ENCODE results near the gene PRR33.
"Not testable (repeated sequence)": the region's sequence is repeated elsewhere in the genome, so short reads cannot be mapped to it uniquely, and the experiment has no call there.

The PRR33 gene

DNA sequence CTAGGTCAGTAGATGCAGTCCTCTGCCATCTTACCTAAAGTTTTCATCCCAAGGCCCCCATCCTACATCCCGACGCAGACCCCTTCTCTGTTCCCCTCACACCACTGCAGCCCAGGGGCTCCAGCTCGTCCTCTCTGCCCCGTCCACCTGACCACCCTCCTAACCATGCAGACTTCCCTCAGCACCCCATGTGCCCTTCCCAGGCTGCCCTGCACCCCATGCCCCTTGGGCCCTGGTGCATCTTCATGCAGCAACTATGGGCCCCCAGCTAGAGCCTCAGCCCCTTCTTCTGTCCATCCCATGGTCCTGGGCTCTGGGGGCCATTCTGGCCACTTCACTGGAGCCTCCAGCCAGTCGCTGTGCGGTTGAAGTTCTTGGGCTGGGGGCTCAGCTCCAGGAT, 2.9 kb downstream of the PRR33 start:
- no peak for DNase-seq

DNA sequence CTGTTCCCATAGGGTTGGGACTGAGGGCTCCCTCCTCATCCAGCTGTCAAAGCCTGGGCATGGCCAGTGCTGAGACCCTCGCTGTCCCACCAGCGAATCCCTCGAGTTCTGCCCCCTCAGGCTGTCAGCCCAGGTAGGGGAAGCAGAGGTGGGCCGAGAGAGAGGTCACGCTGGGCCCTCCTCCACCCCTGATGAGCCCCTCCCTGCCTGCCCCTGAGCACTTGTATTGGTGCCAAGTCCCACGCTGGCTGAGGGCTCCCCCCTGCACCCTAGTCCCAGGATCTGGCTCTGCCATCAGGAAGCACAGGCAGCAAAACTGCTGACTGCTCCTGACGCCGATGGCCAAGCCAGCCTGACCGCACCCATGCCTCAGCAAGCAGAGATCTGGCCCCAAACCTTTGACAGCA, 3.3 kb downstream of the PRR33 start:
- DNase-seq: no peak

DNA sequence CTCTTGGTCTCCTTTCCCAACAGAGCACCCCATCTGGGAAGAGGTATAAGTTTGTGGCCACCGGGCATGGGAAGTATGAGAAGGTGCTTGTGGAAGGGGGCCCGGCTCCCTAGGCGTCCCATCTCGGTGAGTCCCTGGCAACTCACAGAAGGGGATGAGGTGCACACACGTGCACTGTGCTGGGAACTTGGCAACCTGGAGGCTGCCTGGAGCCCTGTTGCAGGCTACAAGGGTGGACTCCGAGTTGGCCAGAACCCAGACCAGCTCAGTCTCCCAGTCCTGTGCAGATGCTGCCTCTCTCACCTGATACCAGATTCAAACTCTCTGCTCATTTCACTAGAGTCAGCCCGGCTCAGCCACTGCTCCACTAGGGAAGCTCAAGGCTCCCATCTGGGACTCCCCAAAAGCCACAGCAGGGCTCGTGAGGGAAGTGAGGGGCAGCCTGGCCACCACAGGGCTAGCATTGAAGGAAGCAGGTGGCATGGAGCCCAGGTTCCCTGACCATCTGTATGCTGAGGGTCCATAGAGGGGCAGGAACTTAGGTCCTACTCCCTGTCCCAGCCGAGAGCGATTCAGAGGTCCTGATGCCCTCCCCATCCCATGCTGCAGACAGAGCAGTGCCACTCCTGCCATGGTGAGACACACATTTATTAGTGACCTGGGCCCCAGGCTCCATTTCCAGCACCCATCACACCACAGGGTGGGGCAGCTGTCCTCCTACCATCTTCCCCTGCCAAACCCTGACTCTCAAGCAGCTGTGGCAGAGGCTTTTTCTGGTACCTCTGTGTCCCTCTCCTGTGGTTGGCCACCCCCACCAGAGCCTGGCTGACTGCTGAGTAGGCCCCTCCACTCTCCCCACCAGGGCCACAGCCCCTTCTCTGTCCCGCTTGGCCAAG, 4.0 kb downstream of the PRR33 start:
- DNase-seq: no peak

DNA sequence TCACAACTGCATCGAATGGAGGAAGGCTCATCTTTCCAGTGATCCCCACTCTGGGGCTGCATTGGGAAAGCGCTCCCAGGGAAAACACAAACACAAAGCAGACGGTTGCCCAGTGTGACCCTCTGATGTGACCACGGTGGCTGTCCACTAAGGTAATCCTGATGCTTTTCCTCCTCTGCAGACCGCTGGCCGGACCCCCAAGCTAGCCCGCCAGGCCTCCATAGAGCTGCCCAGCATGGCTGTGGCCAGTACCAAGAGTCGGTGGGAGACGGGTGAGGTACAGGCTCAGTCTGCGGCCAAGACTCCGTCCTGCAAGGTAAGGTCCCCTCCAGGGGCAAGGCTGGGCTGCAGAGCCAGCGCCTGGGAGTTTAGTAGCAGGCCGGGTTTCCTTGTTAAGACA, 5.1 kb downstream of the PRR33 start:
- DNase-seq: not testable (repeated sequence)

DNA sequence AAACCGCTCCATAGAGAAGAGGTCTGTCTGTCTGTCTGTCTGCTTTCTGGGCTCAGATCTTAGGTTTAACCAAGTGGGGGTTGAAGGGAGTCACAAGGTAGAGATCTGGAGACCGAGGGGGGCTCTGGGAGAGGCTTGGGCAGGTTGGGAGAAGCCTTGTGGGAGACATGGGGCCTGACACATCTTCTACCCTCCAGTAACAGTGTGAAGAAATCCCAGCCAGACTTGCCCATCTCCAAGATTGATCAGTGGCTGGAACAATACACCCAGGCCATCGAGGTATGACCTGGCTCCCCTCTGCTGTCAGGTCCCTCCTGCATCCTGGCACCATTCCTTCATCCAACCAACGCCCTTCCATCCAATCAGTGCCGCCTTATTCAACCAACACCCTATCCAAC, 7.4 kb downstream of the PRR33 start:
- DNase-seq: no peak

GRCh38 chr11:1883346-1884302, 8.1 kb downstream of the PRR33 start:
- no peak for DNase-seq

GRCh38 chr11:1882265-1883238, 9.1 kb downstream of the PRR33 start:
- peak; percentile 38 for DNase-seq

GRCh38 chr11:1881442-1882264, 10.0 kb downstream of the PRR33 start:
- DNase-seq: no peak

DNA sequence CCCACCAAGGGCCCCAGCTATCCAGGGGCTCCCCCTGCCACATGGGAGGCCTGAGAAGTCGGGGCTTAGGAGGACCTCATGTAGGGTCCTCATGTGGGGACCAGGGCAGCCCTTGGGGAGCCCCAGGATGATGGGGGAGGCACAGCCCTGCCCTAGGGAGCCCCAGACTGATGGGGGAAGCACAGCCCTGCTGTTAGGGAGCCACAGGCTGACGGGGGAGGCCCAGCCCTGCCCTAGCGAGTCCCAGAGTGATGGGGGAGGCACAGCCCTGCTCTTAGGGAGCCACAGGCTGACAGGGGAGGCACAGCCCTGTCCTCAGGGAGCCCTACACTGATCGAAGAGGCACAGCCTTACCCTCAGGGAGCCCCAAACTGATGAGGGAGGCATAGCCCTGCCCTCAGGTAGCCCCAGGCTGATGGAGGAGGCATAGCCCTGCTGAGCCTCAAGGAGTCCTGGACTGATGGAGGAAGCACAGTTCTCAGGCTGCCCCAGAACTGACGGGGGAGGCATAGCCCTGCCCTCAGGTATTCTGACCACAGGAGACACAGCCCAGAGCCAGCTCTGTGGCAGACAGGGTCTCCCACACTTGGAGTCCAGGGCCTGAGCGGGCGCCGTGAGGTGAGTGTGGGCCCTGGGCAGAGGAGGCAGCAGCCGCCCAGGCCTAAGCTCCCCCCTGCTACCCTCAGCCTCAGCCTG, 10.8 kb downstream of the PRR33 start:
- DNase-seq: no peak

GRCh38 chr11:1879941-1880720, 11.6 kb downstream of the PRR33 start:
- no peak for DNase-seq

GRCh38 chr11:1879342-1879940, 12.3 kb downstream of the PRR33 start:
- DNase-seq: no peak

GRCh38 chr11:1878137-1879031, 13.3 kb downstream of the PRR33 start:
- DNase-seq: no peak

DNA sequence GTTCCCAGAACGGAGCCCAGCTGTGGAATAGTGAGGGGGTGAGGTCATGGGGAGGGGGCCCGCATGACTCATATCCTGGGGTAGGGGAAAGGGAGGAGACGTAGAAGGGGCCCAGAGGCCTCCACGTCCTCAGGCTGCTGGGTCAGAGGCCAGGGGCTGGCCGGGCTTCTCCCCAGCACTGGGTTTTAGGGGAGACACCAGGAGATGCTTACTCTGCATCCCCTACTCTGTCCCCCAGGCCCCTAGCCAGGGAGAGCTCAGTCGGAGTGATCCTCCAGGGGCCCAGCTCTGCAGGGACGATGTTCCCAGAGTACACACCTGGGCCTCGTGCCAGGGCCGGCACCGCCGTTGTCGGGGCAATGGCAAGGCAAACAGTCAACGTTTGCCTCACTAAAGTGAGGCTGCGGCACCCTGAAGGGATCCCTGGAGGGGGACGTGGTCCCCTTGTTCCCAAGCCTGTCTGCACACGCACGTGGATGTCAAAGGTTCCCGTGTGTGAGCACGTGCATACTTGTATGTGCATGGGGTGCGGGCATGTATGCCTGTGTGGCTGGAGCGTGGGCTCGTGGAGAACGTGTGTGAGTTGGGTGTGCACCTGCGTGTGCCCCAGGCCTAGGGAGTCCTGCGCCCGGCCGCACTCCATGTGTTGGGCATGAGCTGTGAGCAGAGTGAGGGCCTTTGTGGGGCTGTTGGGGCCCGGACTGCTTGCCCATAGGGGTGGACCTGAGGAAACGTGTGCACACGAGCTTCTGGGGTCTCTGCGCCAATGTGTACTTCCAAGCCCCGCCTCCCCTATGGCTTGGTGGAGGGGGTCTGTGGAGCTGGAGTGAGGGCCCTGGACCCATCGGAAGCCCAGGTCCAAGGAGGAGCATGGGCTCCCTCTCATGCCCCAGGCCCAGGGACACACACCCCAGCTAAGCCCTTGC, 14.2 kb downstream of the PRR33 start:
- DNase-seq: no peak

DNA sequence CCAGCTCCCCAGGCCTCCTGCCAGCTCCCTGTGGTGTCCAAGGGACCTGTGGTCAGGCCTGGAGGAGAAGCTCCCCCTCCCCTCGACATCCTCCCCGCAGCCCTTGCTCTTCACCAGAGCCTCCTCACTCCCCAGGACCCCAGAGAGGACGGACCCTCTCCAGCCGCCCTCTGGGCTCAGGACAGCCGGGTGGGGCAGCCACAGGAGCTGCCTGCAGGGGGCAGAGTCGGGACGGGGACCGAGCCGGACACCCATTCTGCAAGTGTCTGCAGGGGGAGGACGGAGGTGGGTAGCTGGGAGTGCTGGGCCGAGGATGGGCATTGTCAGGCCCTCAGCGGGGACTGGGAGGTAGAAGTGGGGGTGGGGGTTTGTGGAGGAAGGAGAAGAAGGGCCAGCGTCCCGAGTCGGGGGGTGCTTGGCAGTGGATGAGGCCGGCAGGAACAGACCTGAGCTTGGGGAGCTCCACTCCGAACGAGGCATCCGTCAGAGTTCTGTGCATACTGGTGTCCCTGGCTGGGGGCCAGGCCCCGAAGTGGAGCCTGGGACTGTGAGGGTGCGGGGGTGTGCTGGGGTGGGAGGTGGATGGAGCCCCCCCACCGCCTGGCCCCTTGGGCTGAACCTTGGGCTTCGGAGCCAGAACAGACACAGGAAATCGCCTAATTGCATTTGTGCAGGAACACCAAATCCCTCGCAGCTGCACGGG, 15.2 kb downstream of the PRR33 start:
- no peak for DNase-seq

DNA sequence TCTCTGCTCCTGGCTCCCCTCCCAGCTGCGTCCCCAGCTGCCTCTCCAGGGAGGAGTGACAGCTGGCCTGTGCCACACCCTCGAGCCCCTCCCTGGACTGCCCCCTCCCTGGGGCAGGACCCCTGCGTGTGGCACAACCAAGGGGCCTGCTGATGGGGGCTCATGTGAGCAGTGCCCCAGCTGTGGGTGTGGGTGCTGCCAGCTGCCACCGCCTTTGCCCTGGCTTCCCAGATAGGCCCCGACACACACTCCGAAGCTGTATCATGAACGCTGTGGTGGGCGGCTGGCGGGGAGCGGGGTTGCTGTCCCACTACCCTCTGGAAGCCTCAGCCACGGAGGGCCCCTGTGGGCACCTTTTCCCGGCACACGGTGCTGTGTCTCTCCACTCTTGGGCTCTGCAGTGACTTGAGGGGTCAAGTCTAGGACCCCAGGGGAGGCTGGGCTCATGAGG, 15.8 kb downstream of the PRR33 start:
- not testable (repeated sequence) for DNase-seq

DNA sequence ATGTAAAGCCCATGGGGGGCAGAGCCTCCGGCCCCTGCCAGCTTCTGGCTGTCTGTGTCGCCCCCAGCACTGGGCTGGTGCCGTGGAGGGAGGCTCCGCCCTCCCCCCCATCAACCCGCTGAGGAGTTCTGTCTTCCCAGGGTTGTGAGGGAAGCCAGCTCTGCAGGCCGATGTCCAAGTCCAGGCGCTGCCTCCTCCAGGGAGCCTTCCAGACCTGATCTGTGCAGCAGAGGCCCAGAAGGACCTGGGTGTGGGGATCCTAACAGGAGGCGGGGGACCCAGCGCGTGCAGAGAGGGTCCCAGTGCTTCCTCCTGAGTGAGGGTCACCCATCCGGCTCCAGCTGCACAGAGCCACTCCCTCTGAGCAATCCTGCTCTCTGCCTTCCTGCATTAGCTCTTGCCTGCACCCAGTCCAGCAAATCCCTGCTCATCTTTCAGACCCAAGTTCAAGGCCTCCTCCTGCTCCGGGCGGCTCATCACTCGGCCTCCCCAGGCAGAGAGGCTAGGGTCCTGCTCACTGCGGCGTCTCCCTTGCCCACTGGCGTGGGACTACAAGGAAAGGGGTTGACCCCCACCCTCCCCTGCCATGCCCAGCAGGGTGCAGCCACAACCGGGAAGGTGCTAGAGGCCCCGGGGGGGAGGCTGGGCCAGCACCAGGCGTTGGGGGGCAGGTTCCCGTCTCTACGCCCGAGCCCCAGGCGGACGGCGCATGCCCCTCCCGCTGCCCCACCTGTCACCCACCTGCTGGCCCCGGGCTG, 16.4 kb downstream of the PRR33 start:
- no peak for DNase-seq

Measured in NCI-H226 (cell line).